Breast epithelium (tissue), 4 donors: ENCODE data around the gene ASTN2. TPM values are rescaled to one million over a fixed set of nuclear protein-coding genes. Genes with fewer than 3 reads are reported as not detected.

Experiments
- DNase-seq, 2 donors: peaks; one replicate each; pipeline ENCODE4 v3.0.0-alpha.2; 2019; ENCODE audit warnings: low spot score in 2 of 2
- H3K27ac ChIP-seq, 2 donors: fragments of 200-600 bp; sonication (generic) in 1 of 2; one replicate each; pipeline ENCODE4 v1.5.1; 2016 to 2019; ENCODE audit warnings: mild to moderate bottlenecking in 1 of 2
- H3K27me3 ChIP-seq, 2 donors: fragments of 200-600 bp; sonication (generic) in 1 of 2; one replicate each; pipeline versions ENCODE4 v1.5.1 to v1.6.0; 2017 to 2019; ENCODE audit warnings: control low read depth in 1 of 2, mild to moderate bottlenecking in 1 of 2
- H3K36me3 ChIP-seq: fragments of 200-600 bp; one replicate; pipeline ENCODE4 v1.5.1; 2019
- H3K4me1 ChIP-seq, 2 donors: fragments of 200-600 bp; sonication (generic); one replicate each; pipeline ENCODE4 v1.5.1; 2016 to 2019; ENCODE audit warnings: control low read depth in 1 of 2
- H3K4me3 ChIP-seq, 3 donors: fragments of 200-600 bp; sonication (generic); 1 replicate in 2 of 3; 2 replicates in 1 of 3; pipeline ENCODE4 v1.5.1; 2016 to 2019; ENCODE audit warnings: mild to moderate bottlenecking in 3 of 3, moderate library complexity in 2 of 3
- H3K9me3 ChIP-seq, 2 donors: fragments of 200-600 bp; sonication (generic) in 1 of 2; one replicate each; pipeline ENCODE4 v1.5.1; 2016 to 2019; ENCODE audit warnings: control low read depth in 1 of 2
- CTCF ChIP-seq, 3 donors: fragments of 450-650 bp; IDR thresholded peaks; one replicate each; pipeline ENCODE4 v1.5.1; 2016 to 2017; ENCODE audit warnings: antibody characterized with exemption in 3 of 3, mild to moderate bottlenecking in 3 of 3, moderate library complexity in 3 of 3
- POLR2A ChIP-seq: fragments of 450-650 bp; IDR thresholded peaks from one replicate; pipeline ENCODE4 v1.6.1; 2016; ENCODE audit warnings: antibody characterized with exemption, mild to moderate bottlenecking, moderate library complexity
- POLR2AphosphoS5 ChIP-seq, 3 donors: sonication (generic); formaldehyde crosslinking; IDR thresholded peaks; one replicate each; pipeline ENCODE4 v1.6.1; 2017; ENCODE audit warnings: antibody characterized with exemption in 3 of 3
- intact Hi-C: fragments of 100-400 bp; cut with DNase I; formaldehyde crosslinking; loops from one replicate; pipeline ENCODE4 v1.15.1; 2023; ENCODE audit warnings: low total_unique reads
- total RNA-seq, 3 donors: library from RNA; depleted of rRNA; stranded (reverse); fragments of >200 nt; gene quantifications; one replicate each; pipeline ENCODE4 v1.1.0, GENCODE V29; 2016

ASTN2 gene
- total RNA-seq, 3 donors from 2014 or later: 9.1 to 13.8 (median 9.8) TPM

- TF ChIP-seq POLR2A (no peak), CTCF (IDR thresholded peaks at IDR 0.05) (no peak), POLR2AphosphoS5 (IDR thresholded peaks at IDR 0.05) (no peak)
- H3K27ac ChIP-seq: no peak overlapping the region
- H3K4me3 ChIP-seq: no peak overlapping the region
- H3K36me3 ChIP-seq: no peaks in the 10 kb centered on the region
- no peak for DNase-seq
- no peaks in the 10 kb centered on the region for H3K27me3 ChIP-seq
- no peaks in the 10 kb centered on the region for H3K9me3 ChIP-seq
- intact Hi-C loops: no loop called here
- H3K4me1 ChIP-seq: no peaks in the 10 kb centered on the region
These were observed 320.7 kb downstream of the ASTN2 start for GRCh38 chr9:117093891-117094844.

GRCh38 chr9:117092582-117092981 lies 322.3 kb downstream of the ASTN2 start:
- no peaks in the 10 kb centered on the region for H3K27me3 ChIP-seq
- H3K36me3 ChIP-seq: no peaks in the 10 kb centered on the region
- no peak for DNase-seq
- intact Hi-C loops: no loop called here
- no peaks in the 10 kb centered on the region for H3K4me1 ChIP-seq
- no peak for TF ChIP-seq POLR2AphosphoS5 (IDR thresholded peaks at IDR 0.05)
- TF ChIP-seq CTCF (IDR thresholded peaks at IDR 0.05): no peak
- TF ChIP-seq POLR2A: no peak
- no peaks in the 10 kb centered on the region for H3K9me3 ChIP-seq
- no peak overlapping the region for H3K4me3 ChIP-seq
- H3K27ac ChIP-seq: no peak overlapping the region

DNA sequence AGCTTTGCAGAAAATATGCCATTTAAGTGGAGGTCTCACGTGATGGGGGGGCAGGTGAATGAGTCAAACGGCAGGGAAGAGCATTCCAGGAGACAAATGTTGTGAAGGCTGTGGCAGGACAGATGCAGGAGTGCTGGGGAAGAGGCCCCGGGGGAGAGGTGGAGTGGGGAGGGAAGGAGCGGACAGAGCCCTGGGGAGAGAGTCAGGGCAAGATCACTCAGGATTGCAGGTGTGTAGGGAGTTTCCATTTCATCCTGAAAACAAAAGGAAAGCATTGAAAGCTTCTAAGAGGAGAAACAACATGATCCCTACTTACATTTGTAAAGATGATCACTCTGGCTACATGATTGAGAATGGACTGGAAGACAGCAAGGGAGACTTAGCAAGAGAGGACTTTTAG lies 323.3 kb downstream of the ASTN2 start:
- H3K4me3 ChIP-seq: no peak overlapping the region
- intact Hi-C loops: no loop called here
- H3K9me3 ChIP-seq: no peaks in the 10 kb centered on the region
- no peaks in the 10 kb centered on the region for H3K36me3 ChIP-seq
- no peak overlapping the region for H3K27ac ChIP-seq
- no peak for TF ChIP-seq CTCF (IDR thresholded peaks at IDR 0.05)
- no peak for TF ChIP-seq POLR2A
- no peak for TF ChIP-seq POLR2AphosphoS5 (IDR thresholded peaks at IDR 0.05)
- no peaks in the 10 kb centered on the region for H3K4me1 ChIP-seq
- DNase-seq: no peak
- H3K27me3 ChIP-seq: no peaks in the 10 kb centered on the region

DNA sequence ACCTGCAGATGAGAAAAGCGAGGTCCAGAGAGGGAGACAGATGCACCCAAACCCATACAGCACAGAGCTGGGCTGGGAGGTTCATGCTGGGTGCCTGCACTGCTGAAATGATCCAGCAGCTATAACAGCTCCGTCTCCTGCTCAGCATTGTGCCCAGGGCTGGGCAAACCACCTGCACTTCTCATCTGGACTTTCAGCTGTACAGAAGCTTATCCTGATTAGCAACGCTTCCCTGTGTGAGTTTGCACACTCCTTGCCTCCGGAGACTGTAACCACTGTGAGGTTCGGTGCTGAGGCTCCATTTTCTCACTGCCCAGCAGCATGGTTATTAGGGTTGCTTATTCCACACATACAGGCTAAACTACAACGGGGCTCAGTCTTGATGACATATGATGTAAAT lies 326.1 kb downstream of the ASTN2 start:
- Histone ChIP-seq H3K27ac (no peak overlapping the region), H3K4me1 (no peaks in the 10 kb centered on the region), H3K36me3 (no peaks in the 10 kb centered on the region), H3K9me3 (no peaks in the 10 kb centered on the region), H3K27me3 (no peaks in the 10 kb centered on the region), H3K4me3 (no peak overlapping the region)
- intact Hi-C loops: no loop called here
- no peak for TF ChIP-seq POLR2AphosphoS5 (IDR thresholded peaks at IDR 0.05)
- no peak for TF ChIP-seq CTCF (IDR thresholded peaks at IDR 0.05)
- TF ChIP-seq POLR2A: no peak
- DNase-seq: no peak

GRCh38 chr9:117088140-117088539 lies 326.7 kb downstream of the ASTN2 start:
- no peaks in the 10 kb centered on the region for H3K4me1 ChIP-seq
- H3K27me3 ChIP-seq: no peaks in the 10 kb centered on the region
- TF ChIP-seq POLR2AphosphoS5 (IDR thresholded peaks at IDR 0.05) (no peak), CTCF (IDR thresholded peaks at IDR 0.05) (no peak), POLR2A (no peak)
- H3K4me3 ChIP-seq: no peak overlapping the region
- no peaks in the 10 kb centered on the region for H3K36me3 ChIP-seq
- H3K9me3 ChIP-seq: no peaks in the 10 kb centered on the region
- intact Hi-C loops: no loop called here
- DNase-seq: no peak
- H3K27ac ChIP-seq: no peak overlapping the region
